ENCODE results near the gene LEMD1.

DNA sequence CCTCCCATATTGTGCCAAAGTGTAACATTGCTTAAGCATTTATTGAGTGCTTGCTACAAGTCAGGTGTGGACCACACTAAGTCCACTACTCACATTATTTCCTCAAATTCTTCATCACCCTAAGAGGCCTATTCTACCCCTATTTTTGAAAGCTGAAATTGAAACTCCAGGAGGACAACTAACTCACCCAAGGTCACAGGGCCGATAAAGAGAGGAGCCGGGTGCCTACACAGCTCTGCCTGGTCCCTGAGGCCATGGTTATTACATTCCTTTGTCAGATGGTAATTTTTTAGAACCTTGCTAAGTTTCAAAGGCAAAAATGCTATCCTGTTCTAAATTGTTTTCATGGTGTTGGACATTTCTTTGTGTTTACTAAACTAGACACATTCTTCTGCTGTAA is 41.0 kb downstream of the LEMD1 start:
- TF ChIP-seq POLR2A (IDR thresholded peaks at IDR 0.05) = no peak
- TF ChIP-seq, protein P1, sequence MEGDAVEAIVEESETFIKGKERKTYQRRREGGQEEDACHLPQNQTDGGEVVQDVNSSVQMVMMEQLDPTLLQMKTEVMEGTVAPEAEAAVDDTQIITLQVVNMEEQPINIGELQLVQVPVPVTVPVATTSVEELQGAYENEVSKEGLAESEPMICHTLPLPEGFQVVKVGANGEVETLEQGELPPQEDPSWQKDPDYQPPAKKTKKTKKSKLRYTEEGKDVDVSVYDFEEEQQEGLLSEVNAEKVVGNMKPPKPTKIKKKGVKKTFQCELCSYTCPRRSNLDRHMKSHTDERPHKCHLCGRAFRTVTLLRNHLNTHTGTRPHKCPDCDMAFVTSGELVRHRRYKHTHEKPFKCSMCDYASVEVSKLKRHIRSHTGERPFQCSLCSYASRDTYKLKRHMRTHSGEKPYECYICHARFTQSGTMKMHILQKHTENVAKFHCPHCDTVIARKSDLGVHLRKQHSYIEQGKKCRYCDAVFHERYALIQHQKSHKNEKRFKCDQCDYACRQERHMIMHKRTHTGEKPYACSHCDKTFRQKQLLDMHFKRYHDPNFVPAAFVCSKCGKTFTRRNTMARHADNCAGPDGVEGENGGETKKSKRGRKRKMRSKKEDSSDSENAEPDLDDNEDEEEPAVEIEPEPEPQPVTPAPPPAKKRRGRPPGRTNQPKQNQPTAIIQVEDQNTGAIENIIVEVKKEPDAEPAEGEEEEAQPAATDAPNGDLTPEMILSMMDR (IDR thresholded peaks at IDR 0.05) = no peak
